ENCODE measurements around the gene NEK9.
"Not testable (repeated sequence)": the region's sequence is repeated elsewhere in the genome, so short reads cannot be mapped to it uniquely, and the experiment has no call there.

NEK9 gene

GRCh38 chr14:75070383-75070782, 56.5 kb downstream of the NEK9 start:
- Histone ChIP-seq H3K36me3 (ENCODE audit: insufficient read depth) (no peaks in the 10 kb centered on the region), H2AFZ (ENCODE audit: low read depth) (no peak overlapping the region), H4K20me1 (ENCODE audit: insufficient read depth) (no peaks in the 10 kb centered on the region), H3K27ac (no peak overlapping the region), H3K4me3 (IDR thresholded peaks at IDR 0.05; ENCODE audit: insufficient read depth, low read depth, low read length) (no peak overlapping the region), H3K9ac (no peak overlapping the region), H3K27me3 (ENCODE audit: insufficient read depth, low read depth) (no peaks in the 10 kb centered on the region), H3K4me2 (no peak overlapping the region), H3K79me2 (ENCODE audit: insufficient read depth, low read depth) (peaks cover 13% of the 10 kb centered on the region; the same call in 1 of the 2 replicates), H3K4me1 (ENCODE audit: low read depth, poor library complexity, severe bottlenecking) (peaks cover 6% of the 10 kb centered on the region)
- TF ChIP-seq CTCF (conservative IDR thresholded peaks at IDR 0.05; ENCODE audit: low read depth, low read length) = no peak

- peak overlapping the region; percentile 62 for H2AFZ ChIP-seq (ENCODE audit: low read depth)
- H3K27ac ChIP-seq = peak overlapping the region; percentile 82; the same call in 1 of the 2 replicates
- peak overlapping the region; percentile 79; the same call in 1 of the 2 replicates for H3K4me2 ChIP-seq
- no peaks in the 10 kb centered on the region for H3K36me3 ChIP-seq (ENCODE audit: insufficient read depth)
- TF ChIP-seq CTCF (conservative IDR thresholded peaks at IDR 0.05; ENCODE audit: low read depth, low read length) = no peak
- H3K4me1 ChIP-seq (ENCODE audit: low read depth, poor library complexity, severe bottlenecking) = peaks cover 6% of the 10 kb centered on the region
- H3K9ac ChIP-seq = peak overlapping the region; percentile 90; the same call in 1 of the 2 replicates
- H3K27me3 ChIP-seq (ENCODE audit: insufficient read depth, low read depth) = no peaks in the 10 kb centered on the region
- no peak overlapping the region for H3K4me3 ChIP-seq (IDR thresholded peaks at IDR 0.05; ENCODE audit: insufficient read depth, low read depth, low read length)
- H4K20me1 ChIP-seq (ENCODE audit: insufficient read depth) = no peaks in the 10 kb centered on the region
- peaks cover 13% of the 10 kb centered on the region; the same call in 1 of the 2 replicates for H3K79me2 ChIP-seq (ENCODE audit: insufficient read depth, low read depth)
Observed at GRCh38 chr14:75069811-75070145, 57.1 kb downstream of the NEK9 start.

GRCh38 chr14:75069121-75069810, 57.6 kb downstream of the NEK9 start, which contains the start of gene ZC2HC1C:
Gene ZC2HC1C, plus strand, starts transcription at chr14:75069641. Its CDS starts 933 bp downstream, at chr14:75070574.
- no peaks in the 10 kb centered on the region for H3K36me3 ChIP-seq (ENCODE audit: insufficient read depth)
- H3K9ac ChIP-seq = peak within 1 kb of the TSS; percentile 90
- H3K27me3 ChIP-seq (ENCODE audit: insufficient read depth, low read depth) = no peaks in the 10 kb centered on the region
- H3K27ac ChIP-seq = peak within 1 kb of the TSS; percentile 82
- TF ChIP-seq CTCF (conservative IDR thresholded peaks at IDR 0.05; ENCODE audit: low read depth, low read length) = no peak
- no peaks in the 10 kb centered on the region for H4K20me1 ChIP-seq (ENCODE audit: insufficient read depth)
- peak within 1 kb of the TSS; percentile 79 for H3K4me2 ChIP-seq
- H2AFZ ChIP-seq (ENCODE audit: low read depth) = peak within 1 kb of the TSS; percentile 62
- H3K79me2 ChIP-seq (ENCODE audit: insufficient read depth, low read depth) = peaks cover 13% of the 10 kb centered on the region; the same call in 1 of the 2 replicates
- peaks cover 7% of the 10 kb centered on the region for H3K4me1 ChIP-seq (ENCODE audit: low read depth, poor library complexity, severe bottlenecking)
- no peak within 1 kb of the TSS for H3K4me3 ChIP-seq (IDR thresholded peaks at IDR 0.05; ENCODE audit: insufficient read depth, low read depth, low read length)

GRCh38 chr14:75068294-75069120, 58.3 kb downstream of the NEK9 start:
- Histone ChIP-seq H3K4me2 (peak overlapping the region; percentile 79), H3K36me3 (ENCODE audit: insufficient read depth) (no peaks in the 10 kb centered on the region), H4K20me1 (ENCODE audit: insufficient read depth) (no peaks in the 10 kb centered on the region), H2AFZ (ENCODE audit: low read depth) (peak overlapping the region; percentile 62), H3K27ac (peak overlapping the region; percentile 82), H3K4me3 (IDR thresholded peaks at IDR 0.05; ENCODE audit: insufficient read depth, low read depth, low read length) (no peak overlapping the region), H3K9ac (peak overlapping the region; percentile 90), H3K27me3 (ENCODE audit: insufficient read depth, low read depth) (no peaks in the 10 kb centered on the region), H3K4me1 (ENCODE audit: low read depth, poor library complexity, severe bottlenecking) (peaks cover 9% of the 10 kb centered on the region), H3K79me2 (ENCODE audit: insufficient read depth, low read depth) (peaks cover 13% of the 10 kb centered on the region; the same call in 1 of the 2 replicates)
- TF ChIP-seq CTCF (conservative IDR thresholded peaks at IDR 0.05; ENCODE audit: low read depth, low read length) = no peak

GRCh38 chr14:75067765-75068164, 59.1 kb downstream of the NEK9 start:
- Histone ChIP-seq H2AFZ (ENCODE audit: low read depth) (peak overlapping the region; percentile 62; the same call in 1 of the 2 replicates), H3K79me2 (ENCODE audit: insufficient read depth, low read depth) (peaks cover 13% of the 10 kb centered on the region; the same call in 1 of the 2 replicates), H3K4me2 (peak overlapping the region; percentile 79), H3K9ac (peak overlapping the region; percentile 90; the same call in 1 of the 2 replicates), H3K27ac (peak overlapping the region; percentile 82; the same call in 1 of the 2 replicates)
- H3K27me3 ChIP-seq (ENCODE audit: insufficient read depth, low read depth); H3K4me3 ChIP-seq (IDR thresholded peaks at IDR 0.05; ENCODE audit: insufficient read depth, low read depth, low read length); H3K36me3 ChIP-seq (ENCODE audit: insufficient read depth); H4K20me1 ChIP-seq (ENCODE audit: insufficient read depth); H3K4me1 ChIP-seq (ENCODE audit: low read depth, poor library complexity, severe bottlenecking): not testable (repeated sequence)

All from KMS-11 (cell line).